Lung (tissue), 12 donors: ENCODE measurements around the gene RUFY1. TPM values are rescaled to one million over a fixed set of nuclear protein-coding genes. Genes with fewer than 3 reads are reported as not detected.
A peak's percentile ranks its signal among the peaks of the same experiment; 100 is the strongest.

Source experiments
- ATAC-seq: fragments of 200-7000 bp; cut with Tn5 transposase; one replicate; pipeline ENCODE4 v1.9.1; 2020; ENCODE audit warnings: moderate number of reproducible peaks; ENCODE audit not compliant: insufficient read depth, low FRiP score
- DNase-seq, 3 donors: peaks; one replicate each; pipeline ENCODE4 v3.0.0-alpha.2; 2013 to 2017
- H3K27ac ChIP-seq, 2 donors: one replicate each; pipeline ENCODE4 v1.5.1; 2013; ENCODE audit warnings: mild to moderate bottlenecking in 2 of 2, moderate library complexity in 2 of 2, control low read depth in 1 of 2, inconsistent platforms in 1 of 2, low read depth in 1 of 2, low read length in 1 of 2
- H3K27me3 ChIP-seq, 3 donors: one replicate each; pipeline ENCODE4 v1.5.1; 2013; ENCODE audit warnings: low read length in 2 of 3; ENCODE audit not compliant: control insufficient read depth in 3 of 3, insufficient read depth in 3 of 3
- H3K36me3 ChIP-seq, 4 donors: one replicate each; pipeline ENCODE4 v1.5.1; 2013; ENCODE audit warnings: low read length in 4 of 4, mild to moderate bottlenecking in 1 of 4, moderate library complexity in 1 of 4; ENCODE audit not compliant: control insufficient read depth in 4 of 4, insufficient read depth in 4 of 4
- H3K4me1 ChIP-seq, 5 donors: one replicate each; pipeline ENCODE4 v1.5.1; 2013; ENCODE audit warnings: low read length in 5 of 5, mild to moderate bottlenecking in 2 of 5, moderate library complexity in 1 of 5; ENCODE audit not compliant: control insufficient read depth in 5 of 5, insufficient read depth in 5 of 5
- H3K4me3 ChIP-seq: one replicate; pipeline ENCODE4 v1.5.1; 2013; ENCODE audit warnings: mild to moderate bottlenecking, control low read depth, moderate library complexity
- H3K9ac ChIP-seq, 2 donors: one replicate each; pipeline ENCODE4 v1.5.1; 2013; ENCODE audit warnings: low read length in 2 of 2, control low read depth in 1 of 2; ENCODE audit not compliant: insufficient read depth in 1 of 2
- H3K9me3 ChIP-seq, 4 donors: one replicate each; pipeline ENCODE4 v1.5.1; 2013; ENCODE audit warnings: low read length in 3 of 4, mild to moderate bottlenecking in 1 of 4, moderate library complexity in 1 of 4; ENCODE audit not compliant: control insufficient read depth in 4 of 4, insufficient read depth in 3 of 4
- WGBS, 2 donors: extraction: QIAGEN DNeasy Blood & Tissue Kit; methylation state at CpG; one replicate each; pipeline ENCODE4 v1.1.7; 2013; 5-methylcytosine and 5-hydroxymethylcytosine counted together
- polyA plus RNA-seq, 2 donors: library from polyadenylated mRNA; stranded (reverse); fragments of 200-250 nt; gene quantifications; one replicate each; pipeline ENCODE4 v1.2.1, GENCODE V29; 2013
- total RNA-seq, 2 donors: library from RNA; depleted of rRNA in 1 of 2; stranded (reverse); fragments of >200 nt in 1 of 2; gene quantifications; one replicate each; pipeline ENCODE4 v1.2.1, GENCODE V29; 2014 to 2021
- TF ChIP-seq, protein P1 (sequence below): IDR thresholded peaks from 2 replicates; pipeline ENCODE4 v1.5.1; 2012; ENCODE audit warnings: mild to moderate bottlenecking; ENCODE audit errors: control extremely low read depth, extremely low read depth
- donor health status: control.
- donor health status: control.
- donor health status: Bipolar disorder and iron deficiency.
- donor health status: healthy.
- donor health status: DM: yes; HTN: yes; CAD: no.

RUFY1 gene
- total and polyA plus RNA-seq, 4 donors, result 37.3 to 58.6 (median 51.0) TPM

DNA sequence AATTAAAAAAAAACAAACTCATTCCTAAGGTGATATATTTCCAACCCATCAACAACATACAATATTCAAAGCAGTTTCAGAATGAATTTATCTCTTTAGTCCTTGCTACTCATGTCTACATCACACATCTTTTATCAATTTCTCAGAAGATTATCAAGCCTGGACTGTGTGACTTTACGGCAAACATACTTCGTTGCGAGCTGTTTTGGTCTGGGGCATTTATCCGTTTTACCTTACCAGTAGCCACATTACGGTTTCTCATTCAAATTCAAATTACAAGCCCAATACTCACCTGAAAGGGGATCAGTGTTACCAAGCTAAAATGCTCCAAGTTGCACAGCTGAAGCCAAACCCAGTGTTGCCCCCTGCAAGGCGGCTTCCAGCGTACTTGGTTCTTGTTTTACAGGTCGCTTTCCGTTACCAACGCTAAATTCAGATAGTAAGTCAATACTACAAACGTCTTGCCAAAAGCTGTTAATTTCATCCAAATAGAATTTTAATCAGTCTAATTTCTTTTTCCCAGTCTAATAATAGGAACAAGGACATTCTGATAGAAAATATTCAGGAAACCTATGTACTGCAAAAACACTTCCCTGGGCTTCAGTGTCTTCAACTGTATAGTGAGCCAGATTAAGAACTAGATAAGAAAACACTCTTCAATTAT, 71.3 kb downstream of the RUFY1 start:
- peak overlapping the region in 1 of 2 donors; percentile 52 for H3K27ac ChIP-seq
- peak overlapping the region; percentile 38 for H3K4me3 ChIP-seq
- H3K4me1 ChIP-seq, result peaks cover 9 to 47% (median 15%) of the 10 kb centered on the region in 5 donors
- ATAC-seq (no peak), DNase-seq (no peak)
- H3K9ac ChIP-seq, result peak overlapping the region; percentile 52 to 91
- peaks cover 10 to 61% (median 40%) of the 10 kb centered on the region in 4 donors for H3K36me3 ChIP-seq
- TF ChIP-seq, protein P1, sequence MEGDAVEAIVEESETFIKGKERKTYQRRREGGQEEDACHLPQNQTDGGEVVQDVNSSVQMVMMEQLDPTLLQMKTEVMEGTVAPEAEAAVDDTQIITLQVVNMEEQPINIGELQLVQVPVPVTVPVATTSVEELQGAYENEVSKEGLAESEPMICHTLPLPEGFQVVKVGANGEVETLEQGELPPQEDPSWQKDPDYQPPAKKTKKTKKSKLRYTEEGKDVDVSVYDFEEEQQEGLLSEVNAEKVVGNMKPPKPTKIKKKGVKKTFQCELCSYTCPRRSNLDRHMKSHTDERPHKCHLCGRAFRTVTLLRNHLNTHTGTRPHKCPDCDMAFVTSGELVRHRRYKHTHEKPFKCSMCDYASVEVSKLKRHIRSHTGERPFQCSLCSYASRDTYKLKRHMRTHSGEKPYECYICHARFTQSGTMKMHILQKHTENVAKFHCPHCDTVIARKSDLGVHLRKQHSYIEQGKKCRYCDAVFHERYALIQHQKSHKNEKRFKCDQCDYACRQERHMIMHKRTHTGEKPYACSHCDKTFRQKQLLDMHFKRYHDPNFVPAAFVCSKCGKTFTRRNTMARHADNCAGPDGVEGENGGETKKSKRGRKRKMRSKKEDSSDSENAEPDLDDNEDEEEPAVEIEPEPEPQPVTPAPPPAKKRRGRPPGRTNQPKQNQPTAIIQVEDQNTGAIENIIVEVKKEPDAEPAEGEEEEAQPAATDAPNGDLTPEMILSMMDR, result no peak
- 5 to 9% methylated on average over 11 of the region's 11 CpGs for WGBS, 2 donors
- no peaks in the 10 kb centered on the region for H3K27me3 ChIP-seq
- no peaks in the 10 kb centered on the region for H3K9me3 ChIP-seq

DNA sequence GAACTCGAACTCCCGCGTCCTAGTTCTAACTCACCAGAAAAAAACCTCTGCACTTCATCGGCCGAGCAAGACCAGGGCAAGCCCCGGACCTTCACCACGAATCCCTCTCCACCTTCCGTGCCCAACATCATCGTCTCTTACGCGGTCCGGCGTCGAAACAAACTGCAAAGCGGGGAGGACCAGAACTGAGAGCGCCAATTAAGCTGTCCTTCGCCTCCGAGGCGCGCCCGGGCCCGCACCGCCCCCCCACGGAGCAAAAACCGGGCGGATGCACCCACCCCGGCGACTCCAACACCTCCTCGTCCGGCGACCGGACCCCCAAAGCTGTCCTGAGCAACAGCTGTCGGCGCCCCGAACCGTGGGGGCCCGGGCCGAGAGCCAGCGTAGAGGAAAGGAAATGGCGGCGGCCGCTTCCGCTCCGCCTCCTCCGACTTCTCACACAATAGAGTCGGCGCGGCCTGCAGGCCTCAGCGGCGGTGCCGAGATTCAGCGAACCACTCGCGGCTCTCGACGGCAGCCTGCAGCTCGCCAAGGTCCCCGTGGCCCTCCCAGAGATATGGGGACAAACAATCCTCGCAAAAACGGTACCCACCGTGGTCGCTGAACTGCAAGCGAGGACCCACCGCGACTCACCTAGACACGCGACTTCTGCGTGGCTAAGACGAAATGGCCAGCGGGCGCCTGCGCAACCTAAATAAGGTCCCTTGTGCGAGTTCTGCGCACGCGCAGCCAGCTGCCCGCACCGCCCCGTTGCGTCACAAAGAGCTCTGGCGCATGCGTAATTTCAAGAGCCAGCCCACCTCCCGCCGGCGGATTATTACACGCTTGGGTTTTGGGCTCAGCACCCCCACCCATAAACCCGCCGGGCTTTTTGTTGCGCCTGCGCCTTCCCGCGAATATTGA, 72.9 kb downstream of the RUFY1 start, which contains the start of gene HNRNPH1:
Gene HNRNPH1 (minus strand): TSS at position 669 of the 903 bp plus-strand sequence. CDS start 538 bp downstream, at position 131.
- DNase-seq (peak; percentile 100), ATAC-seq (peak; percentile 90)
- peaks cover 7 to 44% (median 12%) of the 10 kb centered on the region in 5 donors for H3K4me1 ChIP-seq
- H3K27ac ChIP-seq, result peak within 1 kb of the TSS; percentile 100
- peaks cover 3 to 45% (median 27%) of the 10 kb centered on the region in 4 donors for H3K36me3 ChIP-seq
- WGBS, 2 donors, result 0% methylated on average over 80 to 92 of the region's 92 CpGs
- peak within 1 kb of the TSS; percentile 98 to 99 for H3K9ac ChIP-seq
- TF ChIP-seq, protein P1, result no peak
- no peaks in the 10 kb centered on the region for H3K27me3 ChIP-seq
- H3K9me3 ChIP-seq, result no peaks in the 10 kb centered on the region
- H3K4me3 ChIP-seq, result peak within 1 kb of the TSS; percentile 99

DNA sequence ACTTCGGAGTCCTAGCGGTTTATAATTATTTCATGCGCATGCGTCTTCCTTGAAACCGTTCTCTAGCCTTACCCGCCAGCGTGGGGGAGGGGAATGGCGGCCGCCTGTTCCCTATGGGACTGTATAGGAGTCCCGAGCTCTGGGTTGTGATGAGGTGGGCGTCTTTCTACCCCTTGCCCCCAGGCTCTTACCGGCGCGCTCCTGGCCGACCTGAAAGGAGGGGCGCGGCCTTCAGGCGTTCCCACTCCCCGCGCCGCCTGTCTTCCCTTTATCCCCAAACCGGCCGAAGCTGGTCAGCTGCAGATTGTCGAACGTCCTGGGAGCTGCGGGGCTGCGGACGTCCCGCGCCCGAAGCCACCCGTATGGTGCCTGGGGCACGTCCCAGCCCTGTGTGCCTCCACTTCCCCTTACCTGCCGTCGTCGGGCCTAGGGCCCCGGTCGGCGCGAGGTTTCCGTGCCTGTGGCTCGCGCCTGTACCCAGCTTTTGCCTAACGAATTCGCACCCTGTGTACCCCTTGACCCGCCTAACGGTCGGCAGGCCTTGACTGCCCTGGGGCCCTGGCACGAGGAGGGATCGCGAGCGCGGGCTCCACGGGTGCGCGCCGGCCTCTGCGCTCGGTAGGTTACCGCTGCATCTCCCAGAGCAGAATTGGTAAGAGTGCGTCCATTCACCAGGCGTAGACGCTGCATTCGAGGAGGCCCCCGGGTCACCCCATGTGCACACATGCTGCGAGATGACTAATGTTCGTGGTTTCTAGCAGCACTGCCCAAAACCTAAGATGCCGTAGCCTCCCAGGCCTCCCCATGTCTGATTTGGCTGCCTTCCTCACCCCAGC, 73.8 kb downstream of the RUFY1 start:
- ATAC-seq (no peak), DNase-seq (peak in 1 of 3 donors; percentile 54)
- Histone ChIP-seq H3K27ac (peak overlapping the region; percentile 95 to 100), H3K27me3 (no peaks in the 10 kb centered on the region), H3K4me1 (peaks cover 7 to 35% (median 12%) of the 10 kb centered on the region in 5 donors), H3K4me3 (peak overlapping the region; percentile 68), H3K9ac (peak overlapping the region; percentile 82 to 93), H3K36me3 (peaks cover 3 to 40% (median 22%) of the 10 kb centered on the region in 4 donors), H3K9me3 (no peaks in the 10 kb centered on the region)
- TF ChIP-seq, protein P1, result no peak
- 9% methylated on average over 68 of the region's 68 CpGs for WGBS, 2 donors
